IPS-20b (cell line): ENCODE results near the gene NAA16.

Source experiments
- H3K27ac ChIP-seq: one replicate; pipeline ENCODE4 v1.5.1; 2013; ENCODE audit warnings: low read length
- H3K27me3 ChIP-seq: 2 replicates; pipeline ENCODE4 v1.6.1; 2013; ENCODE audit warnings: mild to moderate bottlenecking, low read length, inconsistent platforms; ENCODE audit not compliant: insufficient read depth
- H3K36me3 ChIP-seq: 2 replicates; pipeline ENCODE4 v1.6.1; 2013; ENCODE audit warnings: low read depth, mild to moderate bottlenecking, inconsistent platforms, low read length, moderate library complexity; ENCODE audit not compliant: insufficient read depth
- H3K4me1 ChIP-seq: 2 replicates; pipeline ENCODE4 v1.6.1; 2013; ENCODE audit warnings: mild to moderate bottlenecking, control low read depth, inconsistent platforms, low read length, moderate library complexity; ENCODE audit not compliant: insufficient read depth
- H3K4me3 ChIP-seq: 2 replicates; pipeline ENCODE4 v1.5.1; 2013; ENCODE audit warnings: mild to moderate bottlenecking, low read length, inconsistent platforms
- H3K9ac ChIP-seq: 2 replicates; pipeline ENCODE4 v1.6.1; 2013; ENCODE audit warnings: low read depth, mild to moderate bottlenecking, inconsistent platforms, low read length, moderate library complexity
- H3K9me3 ChIP-seq: 2 replicates; pipeline ENCODE4 v1.6.1; 2013; ENCODE audit warnings: mild to moderate bottlenecking, low read depth, low read length, inconsistent platforms; ENCODE audit not compliant: insufficient read depth

The NAA16 gene

GRCh38 chr13:41286370-41286769, 24.7 kb upstream of the NAA16 start:
- no peaks in the 10 kb centered on the region for H3K36me3 ChIP-seq
- H3K27ac ChIP-seq: no peak overlapping the region
- H3K9me3 ChIP-seq: no peaks in the 10 kb centered on the region
- H3K4me3 ChIP-seq: no peak overlapping the region
- H3K4me1 ChIP-seq: peaks cover 6% of the 10 kb centered on the region; the same call in 1 of the 2 replicates
- no peak overlapping the region for H3K9ac ChIP-seq
- no peaks in the 10 kb centered on the region for H3K27me3 ChIP-seq

- peaks cover 6% of the 10 kb centered on the region; the same call in 1 of the 2 replicates for H3K4me1 ChIP-seq
- H3K36me3 ChIP-seq: no peaks in the 10 kb centered on the region
- no peak overlapping the region for H3K4me3 ChIP-seq
- 0 out of 2 replicates have a peak, but pooled peaks cover 7% of the 10 kb centered on the region for H3K9me3 ChIP-seq
- H3K27me3 ChIP-seq: no peaks in the 10 kb centered on the region
- no peak overlapping the region for H3K27ac ChIP-seq
- no peak overlapping the region for H3K9ac ChIP-seq
Measured at GRCh38 chr13:41289463-41289881, 21.6 kb upstream of the NAA16 start.

DNA sequence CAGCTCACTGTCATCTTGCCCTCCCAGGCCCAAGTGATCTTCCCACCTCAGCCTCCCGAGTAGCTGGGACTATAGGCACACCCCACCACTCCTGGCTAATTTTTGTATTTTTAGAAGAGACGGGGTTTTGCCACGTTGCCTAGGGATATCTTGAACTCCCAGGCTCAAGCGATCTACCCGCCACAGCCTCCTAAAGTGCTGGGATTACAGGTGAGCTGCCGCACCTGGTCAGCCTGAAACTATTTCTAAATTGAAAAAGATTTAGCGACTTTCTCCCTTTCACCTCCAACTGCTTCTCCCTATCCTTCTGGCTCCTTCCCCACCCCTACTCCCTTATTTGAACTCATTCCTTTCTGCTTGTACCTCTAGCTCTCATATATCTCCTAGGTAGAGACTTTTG, 19.8 kb upstream of the NAA16 start:
- Histone ChIP-seq H3K9ac (no peak overlapping the region), H3K27me3 (no peaks in the 10 kb centered on the region), H3K4me1 (peaks cover 6% of the 10 kb centered on the region; the same call in 1 of the 2 replicates), H3K36me3 (no peaks in the 10 kb centered on the region), H3K27ac (no peak overlapping the region), H3K9me3 (0 out of 2 replicates have a peak, but pooled peaks cover 7% of the 10 kb centered on the region), H3K4me3 (no peak overlapping the region)

GRCh38 chr13:41293272-41293671, 17.8 kb upstream of the NAA16 start:
- H3K4me1 ChIP-seq: no peaks in the 10 kb centered on the region
- H3K27ac ChIP-seq: no peak overlapping the region
- no peak overlapping the region for H3K4me3 ChIP-seq
- no peaks in the 10 kb centered on the region for H3K27me3 ChIP-seq
- no peak overlapping the region for H3K9ac ChIP-seq
- H3K36me3 ChIP-seq: no peaks in the 10 kb centered on the region
- H3K9me3 ChIP-seq: 0 out of 2 replicates have a peak, but pooled peaks cover 7% of the 10 kb centered on the region

DNA sequence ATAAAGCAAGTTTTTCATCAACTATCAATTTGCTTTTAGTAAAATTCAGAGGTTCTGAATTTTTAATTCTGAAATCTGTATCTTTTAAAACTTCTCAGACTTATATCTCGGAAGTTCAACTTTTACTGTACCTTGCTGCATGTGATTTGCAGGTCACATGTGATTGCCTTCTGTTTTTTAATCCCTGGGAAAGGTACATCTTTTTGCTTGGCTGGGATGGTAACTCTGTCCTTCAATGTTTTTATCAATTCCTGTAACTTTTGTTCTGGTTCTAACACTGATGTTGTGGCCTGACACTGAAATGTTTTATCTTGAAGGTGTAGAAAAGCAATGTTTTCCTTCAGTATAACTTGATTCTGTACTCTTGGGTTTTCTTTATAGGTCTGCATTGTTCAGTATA, 16.2 kb upstream of the NAA16 start:
- no peaks in the 10 kb centered on the region for H3K4me1 ChIP-seq
- no peak overlapping the region for H3K27ac ChIP-seq
- H3K9ac ChIP-seq: no peak overlapping the region
- H3K36me3 ChIP-seq: no peaks in the 10 kb centered on the region
- H3K9me3 ChIP-seq: 0 out of 2 replicates have a peak, but pooled peaks cover 7% of the 10 kb centered on the region
- no peaks in the 10 kb centered on the region for H3K27me3 ChIP-seq
- no peak overlapping the region for H3K4me3 ChIP-seq

DNA sequence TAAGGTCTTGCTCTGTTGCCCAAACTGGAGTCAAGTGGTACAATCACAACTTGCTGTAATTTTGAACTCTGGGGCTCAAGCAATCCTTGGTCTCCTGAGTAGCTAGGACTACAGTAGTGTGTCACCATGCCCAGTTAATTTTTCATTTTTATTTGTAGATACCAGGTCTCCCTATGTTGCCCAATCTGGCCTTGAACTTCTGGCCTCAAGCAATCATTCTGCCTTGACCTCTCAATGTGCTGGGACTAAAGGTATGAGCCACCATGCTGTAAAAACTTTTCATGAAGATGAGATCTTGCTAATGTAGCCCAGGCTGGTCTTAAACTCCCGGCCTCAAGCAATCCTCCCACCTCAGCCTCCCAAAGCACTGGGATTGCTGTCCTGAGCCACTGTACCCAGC, 15.1 kb upstream of the NAA16 start:
- H3K36me3 ChIP-seq: no peaks in the 10 kb centered on the region
- no peaks in the 10 kb centered on the region for H3K27me3 ChIP-seq
- no peak overlapping the region for H3K4me3 ChIP-seq
- H3K9ac ChIP-seq: no peak overlapping the region
- H3K4me1 ChIP-seq: no peaks in the 10 kb centered on the region
- H3K27ac ChIP-seq: no peak overlapping the region
- 0 out of 2 replicates have a peak, but pooled peaks cover 7% of the 10 kb centered on the region for H3K9me3 ChIP-seq

GRCh38 chr13:41296879-41297646, 14.0 kb upstream of the NAA16 start:
- Histone ChIP-seq H3K36me3 (no peaks in the 10 kb centered on the region), H3K4me3 (no peak overlapping the region), H3K9me3 (0 out of 2 replicates have a peak, but pooled peaks cover 7% of the 10 kb centered on the region), H3K9ac (no peak overlapping the region), H3K27ac (no peak overlapping the region), H3K4me1 (no peaks in the 10 kb centered on the region), H3K27me3 (no peaks in the 10 kb centered on the region)

DNA sequence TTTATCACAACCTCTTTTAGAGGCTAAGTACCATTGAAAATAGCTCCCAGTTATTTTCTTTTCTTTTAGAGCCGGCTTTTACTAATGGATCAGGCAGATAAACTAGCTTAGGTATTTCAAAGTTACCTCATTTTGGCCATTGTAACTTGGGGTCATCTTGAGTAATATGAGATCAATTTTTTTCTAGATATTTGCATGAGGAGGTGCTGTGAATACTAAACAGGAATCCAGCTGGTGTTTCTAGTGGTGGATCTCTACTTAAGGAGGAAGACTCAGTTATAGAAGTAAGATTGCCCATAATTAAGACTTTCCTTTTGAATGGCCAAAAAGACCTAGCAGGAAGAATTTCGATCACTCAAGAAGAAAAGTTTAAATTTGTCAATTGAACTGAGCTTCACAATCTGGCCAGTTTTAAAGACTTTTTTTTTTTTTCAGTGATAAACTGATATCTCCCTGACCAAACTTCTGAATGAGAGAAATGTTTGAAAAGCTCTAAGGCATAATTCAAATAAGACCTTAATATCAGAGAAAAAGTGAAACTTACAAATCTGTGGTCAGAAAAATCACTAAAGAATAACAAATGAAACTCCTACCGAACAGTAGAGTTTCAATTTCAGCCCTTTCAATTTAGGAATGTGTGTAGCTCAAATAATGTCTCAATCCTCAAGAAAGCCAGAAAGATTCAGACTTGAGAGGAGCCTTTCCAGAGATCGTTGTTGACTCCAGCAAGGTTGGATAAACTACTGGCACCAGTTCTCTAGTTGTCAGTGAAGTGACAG, 11.6 kb upstream of the NAA16 start:
- H3K27me3 ChIP-seq: no peaks in the 10 kb centered on the region
- no peak overlapping the region for H3K9ac ChIP-seq
- no peaks in the 10 kb centered on the region for H3K9me3 ChIP-seq
- H3K4me1 ChIP-seq: no peaks in the 10 kb centered on the region
- H3K36me3 ChIP-seq: no peaks in the 10 kb centered on the region
- H3K4me3 ChIP-seq: no peak overlapping the region
- H3K27ac ChIP-seq: no peak overlapping the region

- Histone ChIP-seq H3K36me3 (no peaks in the 10 kb centered on the region), H3K9ac (no peak overlapping the region), H3K27ac (no peak overlapping the region), H3K27me3 (no peaks in the 10 kb centered on the region), H3K9me3 (no peaks in the 10 kb centered on the region), H3K4me3 (no peak overlapping the region), H3K4me1 (no peaks in the 10 kb centered on the region; the same call in 1 of the 2 replicates)
Measured at GRCh38 chr13:41302743-41303142, 8.3 kb upstream of the NAA16 start.

- H3K9ac ChIP-seq: no peak overlapping the region
- no peaks in the 10 kb centered on the region for H3K36me3 ChIP-seq
- no peak overlapping the region for H3K4me3 ChIP-seq
- H3K9me3 ChIP-seq: no peaks in the 10 kb centered on the region
- no peak overlapping the region for H3K27ac ChIP-seq
- no peaks in the 10 kb centered on the region for H3K27me3 ChIP-seq
- no peaks in the 10 kb centered on the region; the same call in 1 of the 2 replicates for H3K4me1 ChIP-seq
Measured at GRCh38 chr13:41304551-41304950, 6.5 kb upstream of the NAA16 start.

DNA sequence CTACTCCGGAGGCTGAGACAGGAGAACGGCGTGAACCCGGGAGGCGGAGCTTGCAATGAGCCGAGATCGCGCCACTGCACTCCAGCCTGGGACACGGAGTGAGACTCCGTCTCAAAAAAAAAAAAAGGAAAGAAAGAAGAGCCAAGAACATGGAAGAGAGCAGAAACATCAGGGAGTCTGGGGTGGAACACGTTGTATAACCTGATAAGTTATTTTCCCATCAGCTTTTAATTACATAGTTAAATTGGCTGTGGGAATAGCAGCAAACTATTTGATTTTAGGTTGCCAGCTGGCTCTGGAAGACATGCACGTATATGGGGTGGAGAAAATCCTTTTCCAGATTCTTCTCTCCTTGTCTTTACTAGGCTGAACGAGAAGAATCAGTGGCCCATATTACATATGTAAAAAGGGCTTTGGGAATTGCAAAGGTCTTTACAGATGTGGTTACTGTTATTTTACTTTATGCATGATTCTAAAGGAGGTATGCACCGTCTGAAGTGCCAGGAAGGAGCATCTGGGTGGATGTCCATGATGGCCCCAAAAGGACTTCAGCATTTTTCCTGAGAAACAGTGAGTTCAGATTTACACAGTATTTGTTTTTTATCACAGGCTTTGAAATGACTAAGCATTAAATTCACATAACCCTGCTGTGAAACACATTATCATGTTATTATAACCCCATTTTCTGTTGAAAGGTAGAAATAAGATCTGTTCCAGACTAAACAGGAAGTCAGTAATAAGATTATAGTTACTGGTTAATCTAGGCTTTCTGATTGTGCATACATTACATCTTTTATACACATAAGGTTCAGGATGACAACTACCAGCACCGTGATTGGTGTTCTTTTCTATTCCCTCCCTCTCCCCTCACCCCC, 4.6 kb upstream of the NAA16 start:
- H3K9me3 ChIP-seq: no peaks in the 10 kb centered on the region
- H3K27ac ChIP-seq: no peak overlapping the region
- no peaks in the 10 kb centered on the region for H3K27me3 ChIP-seq
- H3K36me3 ChIP-seq: no peaks in the 10 kb centered on the region
- H3K4me1 ChIP-seq: no peaks in the 10 kb centered on the region; the same call in 1 of the 2 replicates
- H3K4me3 ChIP-seq: no peak overlapping the region
- no peak overlapping the region for H3K9ac ChIP-seq
